Breast epithelium (tissue), 3 donors: ENCODE results near the gene CYP27C1.

Source experiments
- CTCF ChIP-seq, 3 donors: fragments of 450-650 bp; IDR thresholded peaks; one replicate each; pipeline ENCODE4 v1.5.1; 2016 to 2017; ENCODE audit warnings: antibody characterized with exemption in 3 of 3, mild to moderate bottlenecking in 3 of 3, moderate library complexity in 3 of 3
- POLR2A ChIP-seq: fragments of 450-650 bp; IDR thresholded peaks from one replicate; pipeline ENCODE4 v1.6.1; 2016; ENCODE audit warnings: antibody characterized with exemption, mild to moderate bottlenecking, moderate library complexity
- POLR2AphosphoS5 ChIP-seq, 3 donors: sonication (generic); formaldehyde crosslinking; IDR thresholded peaks; one replicate each; pipeline ENCODE4 v1.6.1; 2017; ENCODE audit warnings: antibody characterized with exemption in 3 of 3

GRCh38 chr2:127154396-127154795, 65.7 kb downstream of the CYP27C1 start:
- TF ChIP-seq POLR2A (no peak), CTCF (IDR thresholded peaks at IDR 0.05) (no peak), POLR2AphosphoS5 (IDR thresholded peaks at IDR 0.05) (no peak)
